ENCODE data around the gene ATP13A5.

The ATP13A5 gene

DNA sequence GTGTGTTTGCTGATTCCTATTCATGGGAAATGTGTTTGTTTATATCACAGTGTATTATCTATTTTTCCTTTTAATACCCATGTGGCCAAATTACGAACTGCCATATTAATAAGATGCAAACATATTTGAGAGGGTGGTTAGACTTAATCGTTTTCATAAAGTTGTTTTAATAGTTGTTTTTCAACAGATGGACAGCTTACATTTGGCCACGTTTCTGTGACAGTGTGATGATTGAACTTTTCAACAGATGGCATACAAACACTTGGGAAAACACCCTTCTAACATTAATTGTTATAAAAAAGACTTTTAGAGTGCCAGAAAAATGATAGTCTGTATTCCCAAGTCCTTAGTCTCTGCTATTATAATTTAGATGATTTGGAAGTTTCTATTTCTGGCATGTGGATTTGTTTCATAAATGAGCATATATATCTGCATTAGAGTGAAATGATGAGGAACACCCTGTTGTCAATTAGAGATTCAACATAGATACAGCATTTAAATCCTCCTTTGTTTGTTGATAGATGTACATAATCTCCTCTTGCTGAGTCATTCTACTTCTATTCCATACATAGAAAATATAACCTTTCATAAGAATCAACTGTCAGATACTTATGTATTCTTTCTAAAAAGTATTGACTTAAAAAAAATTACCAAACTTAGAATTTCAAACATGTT lies 124.4 kb downstream of the ATP13A5 start:
- no peaks in the 10 kb centered on the region for H3K4me1 ChIP-seq (ENCODE audit: control insufficient read depth, insufficient read depth, low read length)
- H3K27ac ChIP-seq (ENCODE audit: extremely low read depth, low read depth, low read length) = no peak overlapping the region
- no peaks in the 10 kb centered on the region for H3K36me3 ChIP-seq (ENCODE audit: control insufficient read depth in 2 of 2, insufficient read depth in 1 of 2, low read length in 2 of 2)
- ChIA-PET POLR2A (no interaction called here), CTCF (no interaction called here)
- TF ChIP-seq ZNF610 (tag by site-specific recombination; IDR thresholded peaks at IDR 0.05; ENCODE audit: borderline replicate concordance) (no peak), ZNF24 (tag by site-specific recombination; IDR thresholded peaks at IDR 0.05) (no peak), ZNF112 (tag by site-specific recombination; IDR thresholded peaks at IDR 0.05) (no peak), ZNF16 (tag by site-specific recombination; IDR thresholded peaks at IDR 0.05; ENCODE audit: low read depth) (no peak), ZNF202 (tag by site-specific recombination; IDR thresholded peaks at IDR 0.05; ENCODE audit: borderline replicate concordance) (no peak), ZNF585B (tag by site-specific recombination; IDR thresholded peaks at IDR 0.05) (no peak), HOXC10 (CRISPR knock-in tag; IDR thresholded peaks at IDR 0.05) (no peak), KLF1 (tag by site-specific recombination; IDR thresholded peaks at IDR 0.05) (no peak), ZNF558 (tag by site-specific recombination; IDR thresholded peaks at IDR 0.05) (no peak), ZNF423 (tag by site-specific recombination; IDR thresholded peaks at IDR 0.05) (no peak), ZNF510 (tag by site-specific recombination; IDR thresholded peaks at IDR 0.05; ENCODE audit: insufficient replicate concordance) (no peak), ZNF214 (tag by site-specific recombination; IDR thresholded peaks at IDR 0.05; ENCODE audit: borderline replicate concordance) (no peak), ZNF311 (tag by site-specific recombination; IDR thresholded peaks at IDR 0.05; ENCODE audit: borderline replicate concordance) (no peak), KLF10 (tag by site-specific recombination; IDR thresholded peaks at IDR 0.05) (no peak), BCL11A (tag by site-specific recombination; IDR thresholded peaks at IDR 0.05; ENCODE audit: low read depth) (no peak), ZNF654 (tag by site-specific recombination; IDR thresholded peaks at IDR 0.05; ENCODE audit: low read depth) (no peak), MZF1 (tag by site-specific recombination; IDR thresholded peaks at IDR 0.05; ENCODE audit: borderline replicate concordance) (no peak), RBAK (tag by site-specific recombination; IDR thresholded peaks at IDR 0.05) (no peak)
- TF ChIP-seq, protein P1, sequence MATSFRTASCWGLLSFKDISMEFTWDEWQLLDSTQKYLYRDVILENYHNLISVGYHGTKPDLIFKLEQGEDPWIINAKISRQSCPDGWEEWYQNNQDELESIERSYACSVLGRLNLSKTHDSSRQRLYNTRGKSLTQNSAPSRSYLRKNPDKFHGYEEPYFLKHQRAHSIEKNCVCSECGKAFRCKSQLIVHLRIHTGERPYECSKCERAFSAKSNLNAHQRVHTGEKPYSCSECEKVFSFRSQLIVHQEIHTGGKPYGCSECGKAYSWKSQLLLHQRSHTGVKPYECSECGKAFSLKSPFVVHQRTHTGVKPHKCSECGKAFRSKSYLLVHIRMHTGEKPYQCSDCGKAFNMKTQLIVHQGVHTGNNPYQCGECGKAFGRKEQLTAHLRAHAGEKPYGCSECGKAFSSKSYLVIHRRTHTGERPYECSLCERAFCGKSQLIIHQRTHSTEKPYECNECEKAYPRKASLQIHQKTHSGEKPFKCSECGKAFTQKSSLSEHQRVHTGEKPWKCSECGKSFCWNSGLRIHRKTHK (tag by site-specific recombination; IDR thresholded peaks at IDR 0.05) = no peak
- TF ChIP-seq, protein P2, sequence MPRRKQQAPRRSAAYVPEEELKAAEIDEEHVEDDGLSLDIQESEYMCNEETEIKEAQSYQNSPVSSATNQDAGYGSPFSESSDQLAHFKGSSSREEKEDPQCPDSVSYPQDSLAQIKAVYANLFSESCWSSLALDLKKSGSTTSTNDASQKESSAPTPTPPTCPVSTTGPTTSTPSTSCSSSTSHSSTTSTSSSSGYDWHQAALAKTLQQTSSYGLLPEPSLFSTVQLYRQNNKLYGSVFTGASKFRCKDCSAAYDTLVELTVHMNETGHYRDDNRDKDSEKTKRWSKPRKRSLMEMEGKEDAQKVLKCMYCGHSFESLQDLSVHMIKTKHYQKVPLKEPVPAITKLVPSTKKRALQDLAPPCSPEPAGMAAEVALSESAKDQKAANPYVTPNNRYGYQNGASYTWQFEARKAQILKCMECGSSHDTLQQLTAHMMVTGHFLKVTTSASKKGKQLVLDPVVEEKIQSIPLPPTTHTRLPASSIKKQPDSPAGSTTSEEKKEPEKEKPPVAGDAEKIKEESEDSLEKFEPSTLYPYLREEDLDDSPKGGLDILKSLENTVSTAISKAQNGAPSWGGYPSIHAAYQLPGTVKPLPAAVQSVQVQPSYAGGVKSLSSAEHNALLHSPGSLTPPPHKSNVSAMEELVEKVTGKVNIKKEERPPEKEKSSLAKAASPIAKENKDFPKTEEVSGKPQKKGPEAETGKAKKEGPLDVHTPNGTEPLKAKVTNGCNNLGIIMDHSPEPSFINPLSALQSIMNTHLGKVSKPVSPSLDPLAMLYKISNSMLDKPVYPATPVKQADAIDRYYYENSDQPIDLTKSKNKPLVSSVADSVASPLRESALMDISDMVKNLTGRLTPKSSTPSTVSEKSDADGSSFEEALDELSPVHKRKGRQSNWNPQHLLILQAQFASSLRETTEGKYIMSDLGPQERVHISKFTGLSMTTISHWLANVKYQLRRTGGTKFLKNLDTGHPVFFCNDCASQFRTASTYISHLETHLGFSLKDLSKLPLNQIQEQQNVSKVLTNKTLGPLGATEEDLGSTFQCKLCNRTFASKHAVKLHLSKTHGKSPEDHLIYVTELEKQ (tag by site-specific recombination; IDR thresholded peaks at IDR 0.05; ENCODE audit: borderline replicate concordance) = no peak
- no peaks in the 10 kb centered on the region for H3K9me3 ChIP-seq (ENCODE audit: control insufficient read depth, insufficient read depth, low read depth, low read length)
- no peak overlapping the region for H3K4me3 ChIP-seq (ENCODE audit: low read depth, low read length)

DNA sequence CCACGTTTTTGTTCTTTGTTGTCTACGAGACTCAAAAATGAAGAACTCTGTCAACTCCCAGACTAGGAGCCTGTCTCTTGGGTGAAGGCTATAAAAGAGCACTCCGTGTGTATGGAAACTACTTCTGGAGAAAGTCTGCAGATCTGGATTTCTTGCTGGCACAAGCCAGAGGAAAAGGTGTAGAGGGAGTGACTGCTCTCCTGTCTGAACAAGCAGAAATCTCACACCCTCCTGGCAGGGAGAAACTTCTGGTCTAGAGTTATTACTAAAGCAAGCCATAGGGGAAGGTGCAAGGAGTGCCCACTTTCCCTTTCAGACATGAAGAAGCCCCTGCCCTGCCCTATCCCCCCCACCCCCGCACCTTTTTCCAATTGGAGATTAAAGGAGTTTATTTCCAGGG lies 128.1 kb downstream of the ATP13A5 start:
- Histone ChIP-seq H3K4me3 (ENCODE audit: low read depth, low read length) (no peak overlapping the region), H3K36me3 (ENCODE audit: control insufficient read depth in 2 of 2, insufficient read depth in 1 of 2, low read length in 2 of 2) (no peaks in the 10 kb centered on the region), H3K27ac (ENCODE audit: extremely low read depth, low read depth, low read length) (no peak overlapping the region), H3K9me3 (ENCODE audit: control insufficient read depth, insufficient read depth, low read depth, low read length) (no peaks in the 10 kb centered on the region), H3K4me1 (ENCODE audit: control insufficient read depth, insufficient read depth, low read length) (no peaks in the 10 kb centered on the region)
- ChIA-PET CTCF (no interaction called here), POLR2A (no interaction called here)
- TF ChIP-seq ZNF175 (tag by site-specific recombination; IDR thresholded peaks at IDR 0.05) = no peak
- TF ChIP-seq ZNF76 (tag by site-specific recombination; IDR thresholded peaks at IDR 0.05; ENCODE audit: borderline replicate concordance, low read depth) = no peak
- TF ChIP-seq, protein P3, sequence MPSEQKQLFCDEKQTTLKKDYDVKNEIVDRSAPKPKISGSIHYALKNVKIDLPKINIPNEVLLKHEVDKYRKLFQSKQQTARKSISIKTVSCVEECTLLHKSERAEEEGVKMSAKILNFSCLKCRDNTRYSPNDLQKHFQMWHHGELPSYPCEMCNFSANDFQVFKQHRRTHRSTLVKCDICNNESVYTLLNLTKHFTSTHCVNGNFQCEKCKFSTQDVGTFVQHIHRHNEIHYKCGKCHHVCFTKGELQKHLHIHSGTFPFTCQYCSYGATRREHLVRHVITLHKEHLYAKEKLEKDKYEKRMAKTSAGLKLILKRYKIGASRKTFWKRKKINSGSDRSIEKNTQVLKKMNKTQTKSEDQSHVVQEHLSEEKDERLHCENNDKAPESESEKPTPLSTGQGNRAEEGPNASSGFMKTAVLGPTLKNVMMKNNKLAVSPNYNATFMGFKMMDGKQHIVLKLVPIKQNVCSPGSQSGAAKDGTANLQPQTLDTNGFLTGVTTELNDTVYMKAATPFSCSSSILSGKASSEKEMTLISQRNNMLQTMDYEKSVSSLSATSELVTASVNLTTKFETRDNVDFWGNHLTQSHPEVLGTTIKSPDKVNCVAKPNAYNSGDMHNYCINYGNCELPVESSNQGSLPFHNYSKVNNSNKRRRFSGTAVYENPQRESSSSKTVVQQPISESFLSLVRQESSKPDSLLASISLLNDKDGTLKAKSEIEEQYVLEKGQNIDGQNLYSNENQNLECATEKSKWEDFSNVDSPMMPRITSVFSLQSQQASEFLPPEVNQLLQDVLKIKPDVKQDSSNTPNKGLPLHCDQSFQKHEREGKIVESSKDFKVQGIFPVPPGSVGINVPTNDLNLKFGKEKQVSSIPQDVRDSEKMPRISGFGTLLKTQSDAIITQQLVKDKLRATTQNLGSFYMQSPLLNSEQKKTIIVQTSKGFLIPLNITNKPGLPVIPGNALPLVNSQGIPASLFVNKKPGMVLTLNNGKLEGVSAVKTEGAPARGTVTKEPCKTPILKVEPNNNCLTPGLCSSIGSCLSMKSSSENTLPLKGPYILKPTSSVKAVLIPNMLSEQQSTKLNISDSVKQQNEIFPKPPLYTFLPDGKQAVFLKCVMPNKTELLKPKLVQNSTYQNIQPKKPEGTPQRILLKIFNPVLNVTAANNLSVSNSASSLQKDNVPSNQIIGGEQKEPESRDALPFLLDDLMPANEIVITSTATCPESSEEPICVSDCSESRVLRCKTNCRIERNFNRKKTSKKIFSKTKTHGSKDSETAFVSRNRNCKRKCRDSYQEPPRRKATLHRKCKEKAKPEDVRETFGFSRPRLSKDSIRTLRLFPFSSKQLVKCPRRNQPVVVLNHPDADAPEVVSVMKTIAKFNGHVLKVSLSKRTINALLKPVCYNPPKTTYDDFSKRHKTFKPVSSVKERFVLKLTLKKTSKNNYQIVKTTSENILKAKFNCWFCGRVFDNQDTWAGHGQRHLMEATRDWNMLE (tag by site-specific recombination; conservative IDR thresholded peaks at IDR 0.05; ENCODE audit: low read depth) = no peak
- TF ChIP-seq ZNF560 (tag by site-specific recombination; IDR thresholded peaks at IDR 0.05; ENCODE audit: borderline replicate concordance) = no peak
- TF ChIP-seq SP7 (tag by site-specific recombination; IDR thresholded peaks at IDR 0.05) = no peak

All from HEK293 (cell line).